HG03442 (cell line): ENCODE measurements around the gene KCNIP1.

Experiments
- ATAC-seq: cut with Tn5 transposase; IDR thresholded peaks from one replicate; pipeline ENCODE4 v1.9.1; 2021; ENCODE audit warnings: mild to moderate bottlenecking, moderate library complexity; ENCODE audit not compliant: unreplicated experiment

Gene KCNIP1

DNA sequence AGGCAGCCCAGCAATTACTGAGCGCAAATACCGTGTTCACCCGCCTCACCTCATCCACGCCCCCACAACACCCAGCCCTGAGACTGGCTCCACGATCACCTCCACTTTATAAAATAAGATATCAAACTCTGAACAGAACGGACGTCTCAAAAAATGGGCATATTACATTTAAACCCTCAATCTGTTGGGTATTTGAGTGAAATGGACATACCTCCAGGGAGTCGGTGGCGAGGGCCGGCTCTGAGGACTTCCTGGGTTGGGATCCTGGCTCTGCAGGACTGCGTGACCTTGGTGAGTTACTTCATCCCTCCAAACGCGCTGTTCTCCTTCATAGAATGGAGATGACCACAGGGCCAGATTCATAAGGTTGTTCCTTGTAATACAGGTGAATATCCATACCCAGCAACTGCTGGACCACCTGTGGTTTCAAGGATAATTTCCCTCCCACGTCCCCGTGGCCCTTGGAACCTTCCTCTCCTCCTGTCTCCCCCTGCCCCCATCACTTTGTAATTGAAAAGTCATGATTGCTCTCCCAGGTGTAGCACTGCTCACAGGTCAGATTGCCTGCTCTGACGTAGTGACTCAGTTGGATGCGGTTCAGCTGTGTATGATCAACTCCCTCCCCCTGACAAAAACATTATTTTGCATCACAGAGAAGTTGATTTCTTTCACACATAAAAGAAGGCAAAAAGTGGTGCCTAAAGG, 135.6 kb downstream of the KCNIP1 start:
- ATAC-seq, result no peak

DNA sequence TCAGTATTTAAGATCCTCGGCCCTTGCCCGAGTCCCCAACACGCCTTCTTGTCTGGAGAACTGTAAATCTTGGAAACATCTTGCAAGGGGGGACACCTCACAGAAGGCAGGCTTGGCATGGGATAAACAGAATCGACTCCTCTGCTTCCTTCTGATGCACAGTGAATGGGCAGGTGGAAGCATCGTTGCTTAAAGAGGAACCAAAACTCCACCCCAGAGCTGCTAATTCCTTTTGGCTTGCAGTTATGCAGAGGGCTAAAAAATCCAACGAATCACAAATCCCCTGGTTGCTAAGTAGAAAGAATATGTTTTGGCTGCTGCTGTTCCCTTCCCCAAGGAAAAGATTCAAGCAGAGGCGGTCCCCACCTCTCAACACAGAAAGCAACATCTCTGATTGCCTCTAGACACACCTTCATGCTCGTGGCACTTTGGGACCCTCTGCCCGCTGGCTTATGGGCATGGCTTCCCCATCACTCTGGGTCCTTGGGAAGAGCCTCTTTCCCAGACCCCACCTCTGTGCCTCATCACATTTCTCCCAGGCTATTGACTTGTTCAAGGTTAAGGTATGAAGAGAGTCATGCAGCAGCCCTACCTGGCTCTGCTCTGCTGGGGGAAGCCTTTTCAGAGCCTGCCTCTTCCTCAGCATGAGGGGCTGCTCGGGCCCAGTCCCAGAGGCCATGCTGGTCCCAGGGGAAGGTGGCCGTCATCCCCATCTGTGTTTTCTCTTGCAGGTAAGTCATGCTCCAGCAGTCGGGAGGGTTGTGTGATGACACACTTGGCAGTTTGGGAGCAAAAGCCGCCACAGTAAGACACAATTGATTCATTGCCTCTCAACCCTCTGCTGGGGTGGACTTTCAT, 137.1 kb downstream of the KCNIP1 start:
- no peak for ATAC-seq

DNA sequence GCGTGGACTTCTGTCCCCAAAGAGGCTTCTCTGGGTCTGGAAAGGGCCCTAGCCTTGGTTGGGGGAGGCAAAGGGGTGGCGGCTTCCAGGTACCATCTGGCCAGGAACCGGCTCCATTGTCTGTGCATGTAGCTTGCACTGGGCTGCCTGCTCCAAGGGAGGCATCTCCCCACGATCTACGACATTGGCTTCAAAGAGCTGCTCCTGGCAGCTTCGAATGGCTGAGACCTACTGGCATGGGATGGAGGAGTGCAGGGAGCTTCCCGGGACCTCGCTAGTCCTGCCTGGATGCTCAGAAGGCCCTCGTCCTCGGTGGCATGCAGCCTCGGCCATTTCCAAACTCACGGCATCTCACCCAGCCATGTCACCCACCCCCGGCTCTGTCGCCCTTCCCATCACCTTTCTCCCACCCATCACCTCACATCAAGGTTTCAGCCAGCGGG, 137.8 kb downstream of the KCNIP1 start:
- ATAC-seq, result no peak

DNA sequence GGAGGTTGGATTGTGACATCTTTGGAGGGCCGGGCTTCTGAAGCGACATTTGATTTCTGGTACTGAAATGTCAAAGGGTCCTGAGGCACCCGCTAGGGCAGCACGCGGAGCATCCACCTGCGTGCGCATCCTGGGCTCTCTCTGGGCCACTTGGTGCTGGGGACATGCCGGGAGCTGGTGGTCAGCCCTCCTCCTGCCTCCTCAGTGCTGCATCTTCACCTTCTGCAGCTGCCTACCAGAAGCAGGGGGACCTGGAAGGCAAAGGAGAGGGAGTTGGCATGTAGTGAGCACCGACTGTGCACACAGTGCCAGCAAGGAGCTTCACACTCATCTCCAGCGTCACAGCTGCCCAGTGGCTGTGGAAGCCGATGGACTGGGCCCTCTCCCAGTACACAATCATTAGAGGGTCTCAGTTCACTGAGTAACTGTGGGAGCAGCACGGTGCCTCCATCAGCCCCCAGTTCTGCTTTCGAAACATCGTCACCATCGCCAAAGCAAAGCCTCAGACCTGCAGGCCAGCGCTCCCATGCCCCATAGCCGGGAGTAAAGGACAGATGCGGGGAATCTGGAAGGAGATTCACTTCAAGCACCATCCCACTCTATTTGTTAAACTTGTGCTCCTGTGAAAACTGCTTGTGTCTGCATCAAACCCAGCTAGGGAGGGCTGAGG, 138.4 kb downstream of the KCNIP1 start:
- ATAC-seq, result no peak

DNA sequence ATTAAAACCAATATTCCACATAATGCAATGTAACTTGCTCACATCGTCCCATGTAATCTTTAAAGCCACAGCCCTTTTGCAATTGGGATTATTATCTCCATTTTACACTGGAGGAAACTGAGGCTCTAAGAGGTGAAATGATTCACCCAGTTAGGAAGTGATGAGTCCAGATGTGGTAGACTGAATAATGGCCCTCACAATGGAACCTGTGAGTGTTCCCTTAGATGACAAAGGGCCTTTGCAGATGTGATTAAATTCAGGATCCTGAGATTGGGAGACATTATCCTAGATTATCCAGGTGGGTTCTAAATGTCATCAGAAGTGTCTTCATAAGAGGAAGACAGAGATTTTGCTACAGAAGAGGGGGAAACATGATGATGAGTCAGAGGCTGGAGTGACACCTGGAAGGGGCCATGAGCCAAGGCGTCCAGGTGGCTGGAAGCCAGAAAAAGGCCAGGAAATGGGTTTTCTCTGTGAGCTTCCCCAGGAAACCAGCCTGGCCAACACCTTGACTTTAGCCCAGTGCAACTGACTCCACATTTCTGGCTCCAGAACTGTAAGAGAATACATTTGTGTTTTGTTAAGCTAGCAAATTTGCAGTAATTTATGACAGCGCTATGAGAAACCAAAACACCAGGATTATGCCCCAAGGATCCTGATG, 139.1 kb downstream of the KCNIP1 start:
- no peak for ATAC-seq

DNA sequence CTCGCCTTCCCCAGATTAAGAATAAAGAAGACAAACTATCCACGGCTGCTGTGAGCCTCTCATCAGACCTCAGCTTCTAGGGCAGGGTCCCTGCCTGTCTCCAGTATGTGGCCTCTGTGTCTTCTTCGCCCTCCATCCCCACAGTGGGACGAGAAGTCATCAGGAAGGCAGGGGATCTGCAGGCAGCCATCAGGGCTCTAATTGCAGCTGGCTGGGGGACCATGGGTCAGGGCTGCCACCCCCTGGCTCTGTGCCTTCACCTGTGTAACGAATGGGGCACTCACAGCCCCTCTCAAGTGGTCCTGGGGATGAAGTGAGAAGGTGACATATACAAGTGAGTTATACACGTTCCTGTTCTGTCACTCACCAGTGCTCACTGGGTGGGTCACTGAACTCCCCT, 139.8 kb downstream of the KCNIP1 start:
- no peak for ATAC-seq

DNA sequence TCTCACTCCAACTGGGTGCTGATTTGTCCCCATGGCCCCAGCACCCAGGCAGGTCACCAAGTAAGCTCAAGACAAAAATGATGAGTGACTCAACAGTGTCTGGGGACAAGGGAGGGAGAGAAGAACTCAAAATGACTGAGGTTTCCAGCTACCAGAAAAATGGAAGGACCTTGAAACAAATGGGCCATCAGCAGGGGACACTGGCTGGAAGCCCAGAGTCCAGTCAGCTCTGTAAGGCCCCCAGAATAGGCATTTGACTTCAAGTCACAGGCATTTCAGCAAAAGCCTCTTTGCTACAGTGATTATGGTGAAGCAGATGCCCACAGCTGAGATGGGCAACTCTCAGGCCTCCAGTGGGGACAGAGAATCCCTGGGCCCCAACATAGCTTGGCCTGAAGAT, 140.7 kb downstream of the KCNIP1 start:
- ATAC-seq, result no peak

DNA sequence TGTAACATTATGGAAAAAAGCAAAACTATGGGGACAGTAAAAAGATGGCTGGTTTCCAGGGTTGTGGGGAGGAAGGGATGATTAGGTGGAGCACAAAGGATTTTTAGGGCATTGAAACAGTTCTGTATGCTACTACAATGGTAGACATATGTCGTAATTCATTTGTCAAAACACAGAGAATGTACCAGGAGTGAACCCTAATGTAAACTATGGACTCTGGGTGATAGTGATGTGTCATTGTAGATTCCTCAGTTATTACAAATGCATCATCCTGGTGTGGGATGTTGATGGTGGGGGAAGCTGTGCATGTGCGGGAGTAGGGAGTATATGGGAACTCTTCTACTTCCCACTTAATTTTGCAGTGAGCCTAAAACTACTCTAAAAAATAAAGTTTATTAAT, 144.7 kb downstream of the KCNIP1 start:
- ATAC-seq, result no peak

DNA sequence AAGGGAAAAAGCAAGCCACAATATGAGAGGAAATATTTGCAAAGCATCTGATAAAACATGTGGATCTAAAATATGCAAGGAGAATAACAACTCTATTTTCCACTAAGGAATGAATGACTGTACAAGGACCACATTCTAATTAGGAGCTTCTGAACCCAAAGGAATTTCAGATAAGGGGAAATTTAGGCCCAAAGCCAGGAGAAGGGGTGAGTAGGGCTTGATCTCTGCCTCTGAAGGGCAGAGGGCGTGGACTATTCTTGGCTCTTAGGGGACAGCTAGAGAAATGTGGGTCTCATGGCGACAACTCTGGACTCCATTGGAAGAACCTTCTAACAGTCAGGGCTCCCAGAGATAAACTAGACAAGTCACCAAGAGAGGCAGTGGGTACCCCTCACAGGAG, 147.0 kb downstream of the KCNIP1 start:
- no peak for ATAC-seq

DNA sequence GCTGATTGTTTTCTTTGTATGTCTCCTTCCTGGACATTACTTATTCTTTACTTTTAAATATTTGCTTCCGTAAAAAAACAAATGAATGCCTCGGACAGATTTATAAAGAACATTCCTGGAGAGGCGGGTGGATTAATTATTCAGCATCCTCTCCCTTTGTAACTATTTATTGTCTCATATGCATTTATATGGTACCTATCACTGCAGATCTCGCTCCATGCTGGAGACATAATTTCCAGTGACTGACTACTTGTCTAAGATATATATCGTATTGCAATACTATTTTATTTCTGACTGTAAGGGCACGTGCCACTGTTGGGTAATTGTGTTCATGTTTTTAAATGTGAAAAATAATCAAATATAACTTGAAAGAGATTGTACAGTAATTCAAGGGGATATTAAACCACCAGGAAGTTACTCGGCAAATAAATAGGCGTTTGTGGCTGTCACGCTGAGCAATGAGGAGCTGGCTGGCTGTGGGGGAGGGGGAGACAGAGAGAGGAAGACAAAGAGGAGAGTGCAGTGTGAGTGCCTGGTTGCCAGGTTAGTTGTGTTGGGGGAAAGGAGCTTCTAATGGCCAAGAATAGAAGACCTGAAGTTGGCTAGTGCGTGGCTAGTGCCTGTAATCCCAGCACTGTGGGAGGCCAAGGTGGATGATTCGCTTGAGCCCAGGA, 147.9 kb downstream of the KCNIP1 start:
- ATAC-seq, result no peak

DNA sequence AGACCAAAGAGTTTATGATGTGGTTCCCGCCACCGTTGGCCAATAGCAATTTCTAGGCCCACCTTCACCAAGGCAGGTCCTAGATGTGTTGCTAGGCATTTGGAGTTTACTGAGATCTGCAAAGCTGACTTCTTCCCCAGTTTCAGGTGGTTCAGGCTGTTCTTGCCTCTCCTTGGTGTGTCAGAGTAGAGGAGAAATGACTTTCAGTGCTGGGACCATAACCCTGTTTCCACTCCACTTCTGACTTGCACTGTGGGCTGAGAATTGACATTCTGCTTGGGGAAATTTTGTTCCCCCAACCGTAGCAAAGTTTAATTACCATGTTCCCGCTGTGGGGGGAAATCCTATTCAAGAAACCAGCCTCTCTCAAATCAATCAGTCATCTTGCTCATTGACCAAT, 151.7 kb downstream of the KCNIP1 start:
- ATAC-seq, result no peak

DNA sequence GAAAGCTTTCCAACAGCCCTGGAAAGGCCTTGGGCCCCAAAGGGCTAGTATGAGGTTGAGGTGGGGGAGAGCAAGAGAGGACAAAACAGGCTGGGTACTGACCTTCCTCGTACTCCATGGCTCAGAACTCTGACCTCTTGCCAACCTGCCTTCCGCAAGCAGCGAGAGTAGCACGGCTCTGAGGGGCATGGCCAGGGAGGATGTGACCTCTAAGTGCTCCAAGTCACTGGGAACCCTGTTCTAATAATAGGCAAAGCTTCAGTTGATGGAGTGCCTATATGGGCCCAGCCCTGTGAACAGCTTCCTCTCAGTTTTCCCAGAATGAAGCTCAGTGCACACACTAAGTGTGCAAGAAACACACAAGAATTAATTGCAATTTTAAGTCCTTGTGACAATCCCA, 152.1 kb downstream of the KCNIP1 start:
- no peak for ATAC-seq

DNA sequence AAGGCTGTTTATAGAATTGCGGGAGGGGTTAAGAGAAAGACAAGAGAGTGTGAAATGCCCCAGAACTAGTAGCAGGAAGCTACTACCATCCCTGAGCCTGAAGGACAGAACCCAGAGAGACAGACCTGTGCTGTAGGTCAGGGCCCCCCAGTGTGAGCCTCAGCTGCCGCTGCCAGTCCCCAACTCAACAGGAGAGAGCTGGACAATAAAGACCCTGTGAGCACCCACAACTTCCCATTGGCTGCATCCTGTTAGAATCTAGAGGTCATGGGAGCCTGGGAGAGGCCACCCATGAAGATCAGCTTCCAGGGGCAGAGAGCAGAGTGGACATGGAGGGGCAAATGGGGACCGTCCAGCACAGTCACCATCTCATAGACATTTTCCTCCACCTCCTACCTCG, 152.5 kb downstream of the KCNIP1 start:
- ATAC-seq, result no peak

DNA sequence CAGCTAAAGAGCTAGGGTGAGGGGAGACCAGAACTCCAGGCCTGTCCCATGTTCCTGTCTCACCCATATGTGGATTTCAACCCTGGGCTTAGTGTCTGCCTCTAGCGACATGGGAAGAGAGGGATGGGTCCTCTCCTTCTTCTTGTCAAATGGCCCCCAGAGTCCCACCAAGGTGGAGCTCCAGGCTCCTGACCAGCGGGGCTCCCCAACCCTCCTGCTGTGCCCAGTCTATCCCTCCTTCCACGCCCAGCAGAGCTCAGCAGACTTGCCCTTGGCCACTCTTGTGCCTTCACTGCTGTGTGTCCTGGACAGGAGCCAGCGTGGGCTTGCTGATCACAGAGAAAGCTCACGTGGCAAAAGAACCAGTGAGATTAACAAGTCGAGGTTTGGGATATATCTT, 156.7 kb downstream of the KCNIP1 start:
- ATAC-seq, result no peak

DNA sequence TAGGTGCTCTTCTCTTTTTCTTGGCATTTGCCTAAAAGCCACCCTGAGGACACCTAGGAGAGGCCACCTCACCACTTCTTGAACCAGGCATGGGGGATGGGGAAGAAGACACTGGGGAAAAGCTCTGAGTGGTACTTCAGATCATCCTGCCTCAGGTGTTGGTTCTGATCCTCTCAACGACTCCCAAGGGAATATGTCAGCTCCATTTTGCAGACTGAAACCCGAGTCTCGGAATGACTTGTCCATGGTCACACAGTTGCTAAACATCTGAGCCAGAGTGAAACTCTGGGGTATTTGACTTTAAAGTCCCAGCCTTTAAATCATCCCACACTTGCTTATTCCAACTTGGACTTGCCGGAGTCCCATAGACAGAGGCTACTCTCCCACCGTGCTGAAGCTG, 159.1 kb downstream of the KCNIP1 start:
- ATAC-seq, result no peak

DNA sequence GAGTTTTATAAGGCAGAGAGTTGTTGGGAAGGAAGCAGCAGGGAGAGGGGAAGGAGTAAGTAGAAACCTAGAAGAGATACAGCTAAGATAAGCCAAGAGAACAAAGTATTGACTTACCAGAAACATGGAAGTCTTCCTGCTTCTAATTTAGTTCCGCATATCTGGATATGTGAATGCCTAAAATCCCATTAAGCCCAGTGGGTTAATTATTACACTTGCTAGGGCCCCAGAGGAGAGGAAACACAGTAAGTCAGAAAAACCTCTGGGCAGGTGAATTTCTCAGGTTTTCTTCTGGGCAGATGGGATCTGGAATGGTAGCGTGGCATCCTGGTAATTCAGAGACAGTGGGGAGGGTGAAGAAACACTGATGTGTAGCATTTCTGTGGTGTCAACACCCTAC, 175.0 kb downstream of the KCNIP1 start:
- ATAC-seq, result no peak

DNA sequence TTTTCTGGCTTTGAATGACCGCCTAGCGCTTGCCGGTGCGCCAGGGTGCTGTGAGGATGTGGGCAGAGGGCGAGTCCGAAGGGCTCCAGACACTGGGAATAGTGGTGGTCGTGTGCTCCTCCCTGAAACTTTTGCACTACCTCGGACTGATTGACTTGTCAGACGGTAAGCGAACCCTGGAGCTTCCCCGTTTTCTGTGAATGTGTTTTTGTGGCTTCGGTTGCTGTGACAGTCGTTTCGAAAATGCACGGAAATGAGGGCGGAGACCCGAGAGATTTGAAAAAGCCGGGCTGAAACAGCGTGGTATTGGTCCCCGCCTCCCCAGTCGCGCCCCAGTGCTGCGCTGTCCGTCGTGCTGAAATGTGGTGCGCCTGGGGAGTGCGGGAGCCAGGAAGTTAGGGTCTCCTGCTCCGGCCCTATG, 177.2 kb downstream of the KCNIP1 start:
- ATAC-seq, result peak; percentile 77

DNA sequence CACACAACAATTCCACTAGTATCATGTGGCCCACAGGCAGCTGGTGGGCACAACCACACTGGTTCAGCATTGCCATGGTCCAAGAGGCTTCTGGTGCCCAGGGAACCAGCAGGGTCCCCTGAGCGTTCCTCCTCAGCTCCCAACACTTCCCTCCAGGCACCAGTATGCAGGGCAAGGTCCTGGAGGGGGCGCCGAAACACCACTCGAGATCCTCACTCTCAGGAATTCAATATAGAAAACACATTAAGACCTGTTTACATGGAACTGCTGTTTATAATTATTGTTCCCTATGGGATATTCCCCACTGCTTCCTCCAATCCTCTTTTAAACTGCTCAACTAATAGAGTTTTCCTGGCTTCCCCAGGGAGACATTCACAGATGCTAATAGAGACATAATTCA, 187.8 kb downstream of the KCNIP1 start:
- no peak for ATAC-seq

DNA sequence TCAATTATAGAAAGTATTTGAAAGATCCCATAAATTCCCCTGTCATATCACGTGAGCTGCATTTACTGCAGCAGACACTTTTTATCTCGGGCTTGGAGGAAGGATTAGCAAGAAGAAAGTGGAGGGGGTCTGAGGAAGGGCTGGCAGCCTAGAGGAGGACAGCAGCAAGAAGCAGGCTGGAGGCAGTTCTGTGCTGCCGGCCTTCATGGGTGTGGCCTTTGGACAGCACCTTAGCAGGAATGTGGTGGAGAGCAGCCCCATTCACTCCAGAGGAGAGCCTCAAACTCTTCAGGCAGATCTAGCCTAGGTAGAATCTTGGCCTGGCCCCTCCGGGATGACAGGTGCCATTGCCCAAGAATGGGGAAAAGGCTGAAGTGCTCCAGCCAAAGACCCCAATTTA, 189.9 kb downstream of the KCNIP1 start:
- no peak for ATAC-seq

DNA sequence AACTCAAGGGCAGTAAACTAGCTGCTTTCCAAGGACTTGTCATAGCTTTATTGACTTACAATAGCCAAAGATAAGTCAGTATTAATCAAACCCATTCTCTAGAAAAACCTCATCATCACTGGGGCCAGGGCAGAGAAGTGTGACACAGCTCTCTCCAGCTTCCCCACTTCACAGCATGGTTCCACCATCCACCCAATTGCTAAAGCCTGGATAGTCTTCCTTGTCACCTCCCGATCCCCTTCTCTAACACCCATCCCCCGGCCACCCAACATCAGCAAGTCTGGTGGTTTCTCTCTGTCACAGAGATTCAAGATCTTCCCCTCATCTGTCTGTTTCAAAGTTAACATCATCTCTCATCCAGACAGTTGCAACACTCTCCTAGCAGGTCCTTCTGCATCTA, 191.1 kb downstream of the KCNIP1 start:
- no peak for ATAC-seq

DNA sequence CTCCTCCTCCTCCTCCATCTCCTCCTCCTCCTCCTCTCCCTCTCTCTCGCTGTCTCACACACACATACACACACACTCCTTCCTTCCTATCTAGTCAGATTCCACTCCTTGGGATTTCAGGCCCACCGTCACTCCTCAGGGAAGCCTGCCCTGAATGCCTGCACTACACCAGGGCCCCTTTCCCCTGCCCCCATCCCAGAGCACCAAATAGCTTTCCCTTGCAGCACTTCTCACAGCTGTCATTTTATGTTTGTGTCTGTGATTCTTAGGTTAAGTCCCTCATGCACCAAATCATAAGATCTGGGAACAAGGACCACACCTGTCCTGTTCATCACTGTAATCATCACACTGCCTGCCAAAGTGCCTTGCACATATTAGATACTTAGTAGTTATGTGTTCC, 193.2 kb downstream of the KCNIP1 start:
- no peak for ATAC-seq
